HG02938 (cell line): ENCODE measurements around the gene MX2.

Experiments used
- ATAC-seq: cut with Tn5 transposase; IDR thresholded peaks from one replicate; pipeline ENCODE4 v1.9.1; 2021; ENCODE audit warnings: mild to moderate bottlenecking, moderate library complexity; ENCODE audit not compliant: unreplicated experiment

MX2 gene

GRCh38 chr21:41363370-41364270 is 1.8 kb downstream of the MX2 start:
- ATAC-seq, result no peak

GRCh38 chr21:41364308-41364707 is 2.5 kb downstream of the MX2 start:
- no peak for ATAC-seq

DNA sequence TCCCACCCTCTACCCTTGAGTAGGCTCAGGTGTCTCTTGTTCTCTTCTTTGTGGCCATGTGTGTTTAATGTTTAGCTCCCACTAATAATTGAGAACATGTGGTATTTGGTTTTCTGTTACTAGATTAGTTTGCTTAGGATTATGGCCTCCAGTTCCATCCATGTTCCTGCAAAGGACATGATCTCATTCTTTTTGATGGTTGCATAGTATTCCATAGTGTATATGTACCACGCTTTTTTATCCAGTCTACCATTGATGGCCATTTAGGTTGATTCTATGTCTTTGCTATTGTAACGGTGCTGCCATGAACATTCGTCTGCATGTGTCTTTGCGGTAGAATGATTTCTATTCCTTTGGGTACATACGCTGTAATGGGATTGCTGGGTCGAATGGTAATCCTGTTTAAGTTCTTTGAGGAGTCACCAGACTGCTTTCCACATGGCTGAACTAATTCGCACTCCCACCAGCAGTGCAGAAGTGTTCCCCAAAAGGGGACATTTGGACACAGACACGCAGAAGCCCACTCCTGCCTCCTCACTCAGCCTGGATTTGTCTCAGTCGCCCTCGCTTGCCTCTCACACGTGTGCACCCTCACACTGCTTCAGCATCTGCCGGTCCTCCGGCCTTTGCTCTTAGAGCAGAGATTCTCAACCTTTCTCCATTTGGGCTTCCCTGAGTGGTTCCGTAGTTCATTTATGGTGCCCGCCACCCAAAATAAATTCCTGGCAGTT is 3.7 kb downstream of the MX2 start:
- ATAC-seq, result no peak

GRCh38 chr21:41366522-41367151 is 4.8 kb downstream of the MX2 start:
- no peak for ATAC-seq

DNA sequence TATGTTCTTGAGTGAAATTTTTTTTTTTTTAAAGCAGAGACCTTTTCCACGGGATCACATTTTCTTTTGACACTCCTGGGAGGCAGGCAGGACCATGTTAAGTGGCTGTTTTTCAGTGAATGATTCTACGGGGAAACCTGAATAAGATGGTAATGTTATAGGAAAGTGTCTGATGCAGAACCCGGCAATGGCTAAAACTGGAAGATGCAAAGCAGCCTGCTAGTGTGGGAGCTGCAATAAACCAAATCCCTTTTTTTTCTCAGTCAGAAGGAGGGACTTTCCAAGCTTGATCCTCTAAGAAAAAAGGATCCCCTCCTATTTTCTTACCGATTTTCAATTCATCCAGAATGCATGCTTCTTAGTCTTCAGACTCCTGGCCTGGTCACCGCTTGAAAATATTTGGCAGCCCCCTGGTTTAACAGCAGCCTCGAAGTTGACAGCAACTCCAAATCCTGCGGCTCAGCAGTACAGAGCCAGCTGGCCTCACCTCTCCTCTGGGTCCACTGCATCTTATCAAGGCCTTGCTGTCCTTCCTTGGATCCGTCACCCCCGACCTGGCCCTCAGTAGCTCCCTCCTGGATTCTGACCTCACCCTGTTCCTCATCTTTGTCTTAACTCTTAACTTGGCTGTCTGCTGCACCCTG is 5.6 kb downstream of the MX2 start:
- peak; percentile 16 for ATAC-seq

GRCh38 chr21:41367945-41368734 is 6.3 kb downstream of the MX2 start:
- ATAC-seq, result peak; percentile 61

GRCh38 chr21:41368735-41369104 is 6.9 kb downstream of the MX2 start:
- no peak for ATAC-seq

DNA sequence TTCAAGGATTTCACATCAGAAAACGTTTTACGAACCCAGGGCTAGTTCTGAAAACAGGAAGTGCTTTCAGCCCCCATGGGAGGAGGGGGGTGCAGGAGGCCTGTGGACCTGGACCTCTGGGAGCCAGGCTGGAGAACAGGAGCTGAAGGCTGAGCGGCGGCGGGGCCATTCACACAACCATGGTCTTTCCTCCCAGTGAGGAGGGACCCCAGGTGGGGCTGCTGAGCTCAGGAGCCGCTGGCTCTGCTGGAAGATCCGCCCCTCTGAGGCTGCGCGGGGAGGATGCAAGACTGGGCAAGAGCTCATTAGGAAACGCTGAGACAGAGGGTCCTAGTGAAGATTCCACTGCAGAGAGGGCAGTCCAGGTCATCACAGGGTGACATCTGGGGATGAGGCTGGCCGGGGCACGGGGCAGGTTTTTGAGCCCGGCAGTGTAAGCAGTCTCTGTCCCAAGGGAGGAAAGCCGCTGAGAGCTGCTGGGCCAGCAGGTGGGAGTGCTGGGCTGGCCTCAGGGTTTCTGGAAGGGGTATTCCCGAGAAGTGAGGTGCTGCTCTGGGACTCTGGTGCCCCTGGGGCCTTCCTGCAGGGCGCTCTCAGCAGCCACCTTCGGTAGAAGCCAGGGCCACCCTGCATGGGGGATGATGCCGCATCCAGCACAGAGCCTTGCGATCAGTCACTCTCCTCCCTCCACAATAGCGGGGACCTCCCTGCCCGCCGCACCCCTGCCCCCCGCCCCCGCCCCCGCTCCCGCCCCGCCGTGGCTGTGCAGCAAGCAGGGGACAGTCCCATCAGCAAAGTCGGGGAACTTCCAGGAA is 7.5 kb downstream of the MX2 start:
- ATAC-seq, result no peak

GRCh38 chr21:41369920-41370839 is 8.4 kb downstream of the MX2 start:
- no peak for ATAC-seq

DNA sequence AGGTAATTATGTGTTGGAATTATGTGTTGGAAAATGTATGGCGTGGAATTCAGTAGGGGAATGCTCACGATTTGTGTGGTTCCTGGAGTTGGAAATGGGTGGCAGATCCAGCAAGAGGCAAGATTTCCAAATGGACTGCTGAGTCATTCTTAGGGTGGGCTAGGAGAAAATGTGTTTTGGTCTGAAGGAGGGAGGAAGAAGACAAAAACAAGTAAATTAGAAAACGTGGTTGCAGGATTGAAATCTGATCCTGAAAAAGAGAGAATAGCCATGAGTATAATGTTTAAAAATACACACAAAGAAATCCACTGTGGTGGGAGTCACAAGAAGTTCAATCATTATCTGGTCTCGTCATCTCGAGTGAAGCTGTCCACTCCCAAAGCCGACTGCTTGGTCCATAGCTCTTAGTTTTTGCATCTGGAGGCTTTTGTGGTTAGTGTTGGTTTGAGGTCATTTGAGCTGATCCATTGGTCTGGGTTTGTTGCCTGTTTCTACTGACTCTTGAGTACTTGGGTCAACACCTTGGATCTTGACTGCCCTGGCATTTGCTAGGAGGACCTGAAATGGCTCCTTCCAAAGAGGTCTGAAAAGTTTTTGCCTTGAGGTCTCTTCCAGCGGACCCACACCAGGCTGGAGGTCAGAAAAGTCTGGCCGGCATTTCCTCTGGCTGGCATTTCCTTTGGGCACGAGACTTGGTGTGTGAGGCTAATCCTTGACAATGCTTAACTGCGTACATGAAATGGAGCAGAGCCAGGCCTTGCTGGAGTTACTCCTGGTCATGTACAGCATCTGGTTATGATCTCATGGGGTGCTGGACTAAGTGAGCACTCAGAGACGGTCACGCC is 9.2 kb downstream of the MX2 start:
- no peak for ATAC-seq

GRCh38 chr21:41371685-41372030 is 9.8 kb downstream of the MX2 start:
- no peak for ATAC-seq

DNA sequence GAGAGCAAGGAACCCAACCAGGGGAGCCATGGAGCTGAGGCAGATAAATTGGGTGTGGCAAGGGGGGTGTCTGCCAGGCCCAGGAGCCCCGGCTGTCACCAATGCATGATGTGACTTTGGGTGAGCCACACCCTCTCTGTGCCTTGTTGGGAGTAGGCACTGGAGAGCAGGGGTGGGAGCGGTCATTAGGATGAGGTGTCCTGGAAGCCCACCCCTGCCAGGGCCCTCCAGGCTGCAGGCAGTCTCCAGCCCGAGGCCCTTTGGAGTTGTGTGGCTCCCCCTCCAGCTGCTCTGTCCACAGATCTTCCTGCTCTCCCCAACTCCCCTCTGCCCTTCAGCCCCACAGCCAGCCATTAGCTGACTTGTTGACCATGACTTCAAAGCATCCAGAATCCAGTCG is 11.4 kb downstream of the MX2 start:
- ATAC-seq, result no peak

GRCh38 chr21:41373763-41374162 is 11.9 kb downstream of the MX2 start:
- ATAC-seq, result no peak

DNA sequence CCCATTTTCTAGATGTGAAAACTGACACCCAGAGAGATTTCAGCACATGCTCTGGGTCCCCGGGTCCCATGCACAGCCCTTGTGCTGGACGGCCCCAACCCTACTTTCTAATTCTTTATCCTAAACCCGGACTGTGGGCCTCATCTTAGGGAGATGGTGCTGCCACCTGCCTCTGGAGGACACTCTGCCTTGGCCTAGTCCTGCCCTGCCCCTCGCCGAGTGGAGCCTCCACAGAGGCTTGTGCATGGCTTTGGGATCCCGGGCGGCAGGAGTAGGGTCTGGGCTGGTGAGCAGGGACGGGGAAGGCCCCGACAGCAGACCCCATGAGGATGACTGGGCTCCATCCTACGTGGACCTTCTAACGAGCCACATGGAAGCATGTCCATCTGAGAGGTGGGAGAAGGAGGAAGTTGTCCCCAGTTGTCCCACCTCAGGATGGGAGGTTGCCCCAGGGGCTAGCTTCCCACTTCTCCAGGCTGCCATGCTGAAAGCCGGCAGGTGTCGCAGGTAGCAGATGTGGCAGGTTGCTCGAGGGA is 12.4 kb downstream of the MX2 start:
- no peak for ATAC-seq

- ATAC-seq, result no peak
These were observed 13.2 kb downstream of the MX2 start for GRCh38 chr21:41374867-41375533.

GRCh38 chr21:41375875-41376274 is 14.0 kb downstream of the MX2 start:
- no peak for ATAC-seq

- ATAC-seq, result no peak
These were observed 15.9 kb downstream of the MX2 start for GRCh38 chr21:41377715-41378114.
